RWPE1 (cell line): ENCODE results near the gene FAT4.
A peak's percentile ranks its signal among the peaks of the same experiment; 100 is the strongest.

Experiments used
- CTCF ChIA-PET: fragments of 350-600 bp; sonication (Branson Sonifier 250); formaldehyde crosslinking; extraction: SDS; loops from one replicate; lab custom pipeline; 2021; lab: Yijun Ruan, JAX
- POLR2A ChIA-PET: fragments of 400-600 bp; formaldehyde crosslinking; extraction: SDS; loops from one replicate; lab custom pipeline; 2020; ENCODE audit warnings: antibody characterized with exemption; ENCODE audit not compliant: low non-redundant PET; lab: Yijun Ruan, JAX
- DNase-seq: peaks from one replicate; pipeline ENCODE4 v3.0.0; 2012; ENCODE audit warnings: low spot score
- H3K27ac ChIP-seq: fragments of 450-650 bp; 2 replicates; pipeline ENCODE4 v1.5.1; 2017
- CTCF ChIP-seq: fragments of 450-650 bp; conservative IDR thresholded peaks from 2 replicates; pipeline ENCODE4 v1.5.1; 2017; ENCODE audit warnings: low read depth, mild to moderate bottlenecking

Gene FAT4

GRCh38 chr4:125322366-125322730 lies 7.6 kb downstream of the FAT4 start:
- H3K27ac ChIP-seq: no peak overlapping the region
- POLR2A ChIA-PET: no interaction called here
- no peak for TF ChIP-seq CTCF
- CTCF ChIA-PET: interaction anchor here (0.6 to 0.7 kb wide), 2 partner anchors 11 to 638 kb away, joined by 3 to 4 read pairs; no protein-coding TSS in a partner anchor
- no peak for DNase-seq

DNA sequence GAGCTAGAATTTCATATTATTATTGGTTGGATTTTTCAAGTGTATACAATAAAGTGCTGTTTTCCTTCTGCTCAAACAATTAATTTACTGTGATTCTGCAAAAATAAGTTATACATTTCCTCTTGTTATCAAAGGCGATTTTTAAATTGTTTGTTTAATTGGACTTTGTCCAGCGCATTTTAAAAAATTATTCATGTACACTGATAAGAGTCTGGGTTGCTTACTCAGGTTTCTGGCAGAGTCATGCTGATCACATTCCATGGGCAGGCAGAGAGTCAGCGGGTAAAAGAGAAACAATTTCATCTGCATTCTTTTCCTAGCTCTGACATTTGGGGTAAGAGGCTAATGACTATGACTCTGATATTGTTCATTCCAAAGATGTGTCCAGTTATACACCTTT lies 8.9 kb downstream of the FAT4 start:
- H3K27ac ChIP-seq: no peak overlapping the region
- CTCF ChIA-PET: interaction anchor here (0.7 to 1.1 kb wide), 2 partner anchors 11 to 981 kb away, joined by 3 to 4 read pairs; no protein-coding TSS in a partner anchor
- TF ChIP-seq CTCF: no peak
- peak; percentile 48 for DNase-seq
- POLR2A ChIA-PET: no interaction called here

DNA sequence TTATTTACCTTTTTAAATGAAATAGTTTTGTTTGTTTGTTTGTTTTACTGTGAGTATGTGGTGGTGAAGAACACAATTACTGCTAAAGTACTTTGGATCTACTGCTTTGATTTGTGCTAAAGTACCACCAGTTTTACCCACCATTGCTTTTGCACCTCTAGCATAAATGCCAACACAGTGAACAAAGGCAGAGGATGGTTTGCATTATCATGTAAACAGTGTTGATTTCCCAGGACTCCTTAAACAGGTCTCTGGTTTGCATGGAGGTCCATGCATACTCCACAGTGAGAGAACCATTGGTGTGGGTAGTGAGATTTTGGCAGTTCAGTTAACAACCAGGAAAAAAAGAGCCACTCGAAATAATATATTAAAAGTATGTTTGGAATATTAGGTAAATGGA lies 11.0 kb downstream of the FAT4 start:
- TF ChIP-seq CTCF: no peak
- CTCF ChIA-PET: no interaction called here
- H3K27ac ChIP-seq: no peak overlapping the region
- DNase-seq: no peak
- POLR2A ChIA-PET: no interaction called here

DNA sequence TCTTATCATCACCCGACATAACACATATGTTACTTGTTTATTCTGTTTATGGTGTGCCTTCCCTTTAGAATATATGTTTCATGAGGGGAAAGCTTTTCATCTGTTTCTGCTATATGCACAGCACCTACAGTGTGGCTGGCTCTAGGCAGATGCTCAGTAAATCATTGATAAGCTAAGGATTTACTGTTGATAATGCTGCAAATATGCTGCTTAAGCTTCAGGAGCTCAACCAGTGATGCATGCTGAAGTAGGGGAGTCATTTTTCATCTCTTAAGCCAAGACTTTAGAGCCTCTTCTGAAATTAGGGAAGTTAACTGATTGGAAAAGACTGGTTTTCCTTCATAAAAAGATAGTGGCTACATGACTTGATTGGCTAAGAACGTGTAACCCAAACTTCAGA lies 16.4 kb downstream of the FAT4 start:
- CTCF ChIA-PET: no interaction called here
- TF ChIP-seq CTCF: no peak
- POLR2A ChIA-PET: no interaction called here
- H3K27ac ChIP-seq: no peak overlapping the region
- DNase-seq: no peak

DNA sequence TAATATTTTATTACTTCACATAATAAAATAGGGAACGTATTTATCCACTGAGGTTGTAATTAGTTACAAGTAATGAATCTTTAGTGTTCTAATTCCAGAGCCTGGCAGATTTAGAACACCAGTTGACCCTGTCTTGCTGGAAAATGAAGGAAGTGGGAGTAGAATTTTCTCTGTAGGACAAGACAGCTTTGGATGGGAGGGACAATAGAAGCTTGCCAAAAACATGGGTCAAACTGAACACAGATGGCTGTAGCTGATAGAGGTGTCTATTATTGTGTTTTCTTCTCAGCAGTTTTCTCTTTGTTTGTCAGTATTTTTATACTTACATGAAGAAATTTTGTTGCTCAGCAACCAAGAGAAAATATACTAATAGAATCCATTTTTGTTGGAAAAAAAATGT lies 20.2 kb downstream of the FAT4 start:
- CTCF ChIA-PET: interaction anchor here (0.6 kb wide), 2 partner anchors 176 to 933 kb away, joined by 3 read pairs; no protein-coding TSS in a partner anchor
- no peak overlapping the region for H3K27ac ChIP-seq

DNA sequence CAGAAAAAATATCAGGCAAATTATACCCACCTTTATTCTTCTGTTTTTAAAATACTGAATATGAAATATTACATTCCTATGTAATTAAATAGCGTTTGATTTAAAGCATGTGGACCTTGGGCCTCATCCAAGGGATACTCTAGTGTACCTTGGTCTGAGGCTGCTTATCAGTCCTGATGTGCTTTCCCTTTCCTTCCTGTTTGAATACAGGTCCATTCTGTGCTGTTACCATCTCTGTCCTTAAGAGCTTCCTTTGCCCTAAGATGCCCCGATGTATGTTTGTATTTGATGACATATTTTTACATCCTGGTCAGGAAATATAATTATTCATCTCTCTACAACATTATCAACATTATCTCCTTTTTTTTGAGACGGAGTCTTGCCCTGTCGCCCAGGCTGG lies 24.1 kb downstream of the FAT4 start:
- CTCF ChIA-PET: no interaction called here
- TF ChIP-seq CTCF: no peak
- POLR2A ChIA-PET: no interaction called here
- no peak overlapping the region for H3K27ac ChIP-seq
- DNase-seq: no peak

More for the DNA sequence above, 20.2 kb downstream of the FAT4 start:
- POLR2A ChIA-PET: no interaction called here
- TF ChIP-seq CTCF: no peak
- DNase-seq: no peak
